HEK293T (cell line): ENCODE results near the gene FOXP4.

ENCODE experiments used
- ARNT ChIP-seq: fragments of 450-650 bp; IDR thresholded peaks from 2 replicates; pipeline ENCODE4 v1.6.1; 2017; ENCODE audit warnings: mild to moderate bottlenecking
- FOXM1 ChIP-seq: fragments of 450-650 bp; IDR thresholded peaks from 2 replicates; pipeline ENCODE4 v1.6.1; 2017; ENCODE audit warnings: mild to moderate bottlenecking, borderline replicate concordance
- PKNOX1 ChIP-seq: fragments of 450-650 bp; IDR thresholded peaks from 2 replicates; pipeline ENCODE4 v1.6.1; 2016
- SP1 ChIP-seq: fragments of 450-650 bp; IDR thresholded peaks from 2 replicates; pipeline ENCODE4 v1.6.1; 2017

DNA sequence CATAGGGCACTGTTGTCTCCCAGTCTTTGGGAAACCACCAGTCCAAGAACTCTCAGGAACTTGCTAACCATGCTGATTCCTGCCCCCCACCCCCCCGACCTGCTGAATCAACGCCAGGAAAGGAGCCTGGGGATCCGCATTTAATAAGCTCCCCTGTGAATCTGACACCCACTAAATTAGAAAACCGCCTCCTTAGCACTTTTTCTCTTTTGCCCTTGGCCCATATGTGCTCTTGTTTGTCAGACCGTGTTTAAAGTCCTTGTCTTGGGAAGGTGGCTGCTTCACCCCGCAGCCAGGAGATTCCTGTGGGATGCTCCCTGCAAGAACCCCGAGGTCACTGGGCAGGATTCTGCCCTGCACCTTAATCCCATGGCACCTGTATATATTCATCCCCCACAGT is 15.7 kb upstream of the FOXP4 start:
- TF ChIP-seq ARNT (no peak), PKNOX1 (no peak), FOXM1 (no peak), SP1 (no peak)
